Measurements from ENCODE around the gene ADRM1.

Gene ADRM1

DNA sequence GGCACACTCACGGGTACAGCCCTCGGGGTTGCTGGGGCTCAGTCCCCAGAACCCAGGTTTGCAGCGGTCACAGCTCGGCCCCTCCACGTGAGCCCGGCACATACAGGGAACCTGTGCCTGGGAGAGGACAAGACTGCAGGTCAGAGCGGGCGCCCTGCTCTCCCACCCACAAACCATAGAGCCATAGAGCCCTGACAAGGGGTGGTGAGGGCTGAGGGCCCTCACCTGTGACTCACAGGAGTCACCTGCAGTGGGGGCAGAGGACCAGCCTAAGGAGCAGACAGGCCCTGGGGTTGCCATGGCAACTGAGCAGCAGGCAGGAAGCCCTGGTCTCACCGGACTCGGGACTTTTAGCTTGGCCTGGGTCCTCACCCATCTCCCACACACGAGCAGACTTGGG, 33.5 kb downstream of the ADRM1 start:
- Mint-ChIP-seq H3K4me3 (no peak overlapping the region), H3K36me3 (ENCODE audit: low read depth) (peaks cover 15% of the 10 kb centered on the region), H3K27ac (no peak overlapping the region), H3K9me3 (no peaks in the 10 kb centered on the region), H3K4me1 (no peaks in the 10 kb centered on the region), H3K27me3 (ENCODE audit: low read depth) (no peaks in the 10 kb centered on the region)
- TF ChIP-seq, protein P1, sequence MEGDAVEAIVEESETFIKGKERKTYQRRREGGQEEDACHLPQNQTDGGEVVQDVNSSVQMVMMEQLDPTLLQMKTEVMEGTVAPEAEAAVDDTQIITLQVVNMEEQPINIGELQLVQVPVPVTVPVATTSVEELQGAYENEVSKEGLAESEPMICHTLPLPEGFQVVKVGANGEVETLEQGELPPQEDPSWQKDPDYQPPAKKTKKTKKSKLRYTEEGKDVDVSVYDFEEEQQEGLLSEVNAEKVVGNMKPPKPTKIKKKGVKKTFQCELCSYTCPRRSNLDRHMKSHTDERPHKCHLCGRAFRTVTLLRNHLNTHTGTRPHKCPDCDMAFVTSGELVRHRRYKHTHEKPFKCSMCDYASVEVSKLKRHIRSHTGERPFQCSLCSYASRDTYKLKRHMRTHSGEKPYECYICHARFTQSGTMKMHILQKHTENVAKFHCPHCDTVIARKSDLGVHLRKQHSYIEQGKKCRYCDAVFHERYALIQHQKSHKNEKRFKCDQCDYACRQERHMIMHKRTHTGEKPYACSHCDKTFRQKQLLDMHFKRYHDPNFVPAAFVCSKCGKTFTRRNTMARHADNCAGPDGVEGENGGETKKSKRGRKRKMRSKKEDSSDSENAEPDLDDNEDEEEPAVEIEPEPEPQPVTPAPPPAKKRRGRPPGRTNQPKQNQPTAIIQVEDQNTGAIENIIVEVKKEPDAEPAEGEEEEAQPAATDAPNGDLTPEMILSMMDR (IDR thresholded peaks at IDR 0.05; ENCODE audit: unreplicated experiment in 3 of 3) = no peak

DNA sequence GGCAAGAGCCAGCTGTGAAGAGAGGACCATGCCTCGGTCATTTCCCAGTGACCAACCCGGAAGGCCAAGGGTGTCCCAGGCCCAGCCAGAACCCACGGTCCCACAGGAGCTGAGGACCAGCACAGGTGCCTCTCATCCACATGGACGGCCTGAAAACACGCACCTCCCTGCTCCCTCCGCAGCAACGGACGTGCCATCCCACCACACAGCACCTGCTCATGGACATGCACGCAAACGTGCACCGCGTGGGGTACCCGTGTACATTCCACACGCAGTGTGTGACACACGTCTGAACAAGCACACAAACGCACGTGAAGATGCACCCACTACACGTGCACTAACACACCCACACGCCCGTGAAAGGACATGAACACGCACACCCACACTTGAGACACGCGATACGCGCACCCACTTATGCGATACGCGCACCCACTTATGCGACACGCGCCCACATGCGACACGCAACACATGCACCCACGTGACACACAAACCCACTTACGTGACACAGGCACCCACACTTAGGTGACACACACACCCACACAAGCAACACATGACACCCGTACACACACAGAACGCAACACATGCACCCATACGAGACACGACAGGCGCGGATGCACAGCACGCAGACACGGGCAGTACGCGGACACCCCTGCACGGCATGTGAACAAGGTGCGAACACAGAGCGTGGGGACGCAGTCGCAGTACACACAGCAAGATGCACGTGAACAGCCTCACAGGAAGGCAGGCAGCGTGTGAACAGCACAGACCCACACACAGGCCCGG, 34.2 kb downstream of the ADRM1 start:
- TF ChIP-seq, protein P1 (IDR thresholded peaks at IDR 0.05; ENCODE audit: unreplicated experiment in 3 of 3) = no peak
- Mint-ChIP-seq H3K27ac (no peak overlapping the region), H3K4me1 (no peaks in the 10 kb centered on the region), H3K4me3 (no peak overlapping the region), H3K9me3 (no peaks in the 10 kb centered on the region), H3K27me3 (ENCODE audit: low read depth) (no peaks in the 10 kb centered on the region), H3K36me3 (ENCODE audit: low read depth) (peaks cover 20% of the 10 kb centered on the region)

DNA sequence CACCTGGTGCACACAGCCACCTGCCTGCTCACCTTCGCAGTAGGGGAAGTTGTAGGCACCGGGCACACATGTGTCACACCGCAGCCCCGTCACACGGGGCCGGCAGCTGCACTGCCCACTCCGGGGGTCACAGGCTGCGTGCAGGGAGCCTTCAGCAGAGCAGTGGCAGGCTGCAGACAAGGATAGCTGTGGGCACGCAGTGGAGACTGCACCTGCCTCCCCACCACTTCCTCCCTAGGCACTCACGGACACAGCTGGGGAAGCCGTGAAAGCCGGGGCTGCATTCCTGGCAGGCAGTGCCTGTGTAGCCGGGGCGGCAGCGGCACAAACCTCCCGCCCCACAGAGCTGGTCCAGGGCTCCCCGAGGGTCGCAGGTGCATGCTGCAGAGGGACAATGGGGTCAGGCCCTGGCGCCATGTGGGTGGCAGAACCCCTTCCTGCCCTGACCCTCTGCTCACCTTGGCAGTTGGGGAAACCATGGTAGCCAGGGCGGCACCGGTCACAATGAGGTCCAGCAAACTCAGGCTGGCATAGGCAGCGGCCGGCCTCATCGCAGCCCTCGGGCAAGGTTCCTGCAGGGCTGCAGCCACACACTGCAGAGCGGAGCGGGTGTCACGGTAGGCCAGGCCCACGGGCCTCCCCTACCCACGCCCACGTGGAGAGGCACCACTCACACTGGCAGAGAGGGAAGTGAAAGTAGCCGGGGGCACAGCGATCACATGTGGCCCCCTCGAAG, 34.9 kb downstream of the ADRM1 start:
- no peaks in the 10 kb centered on the region for H3K27me3 Mint-ChIP-seq (ENCODE audit: low read depth)
- no peaks in the 10 kb centered on the region for H3K9me3 Mint-ChIP-seq
- TF ChIP-seq, protein P1 (IDR thresholded peaks at IDR 0.05; ENCODE audit: unreplicated experiment in 3 of 3) = no peak
- H3K36me3 Mint-ChIP-seq (ENCODE audit: low read depth) = peaks cover 22% of the 10 kb centered on the region
- H3K27ac Mint-ChIP-seq = no peak overlapping the region
- no peaks in the 10 kb centered on the region for H3K4me1 Mint-ChIP-seq
- H3K4me3 Mint-ChIP-seq = no peak overlapping the region

DNA sequence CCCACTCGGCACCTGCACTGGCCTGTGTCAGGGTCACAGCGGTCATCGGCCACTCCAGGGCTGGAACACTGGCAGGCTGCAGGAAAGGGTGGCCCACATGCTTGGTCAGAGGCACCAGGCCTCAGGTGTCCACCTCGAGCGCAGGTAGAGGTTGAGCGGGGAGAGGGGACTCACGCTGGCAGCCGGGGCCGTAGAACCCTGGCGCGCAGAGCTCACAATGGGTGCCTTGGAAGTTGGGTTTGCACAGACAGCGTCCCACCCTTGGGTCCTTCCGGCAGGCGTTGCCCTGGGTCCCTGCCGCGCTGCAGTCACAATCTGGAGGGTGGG, 35.5 kb downstream of the ADRM1 start:
- Mint-ChIP-seq H3K9me3 (no peaks in the 10 kb centered on the region), H3K4me3 (no peak overlapping the region), H3K27ac (no peak overlapping the region)

DNA sequence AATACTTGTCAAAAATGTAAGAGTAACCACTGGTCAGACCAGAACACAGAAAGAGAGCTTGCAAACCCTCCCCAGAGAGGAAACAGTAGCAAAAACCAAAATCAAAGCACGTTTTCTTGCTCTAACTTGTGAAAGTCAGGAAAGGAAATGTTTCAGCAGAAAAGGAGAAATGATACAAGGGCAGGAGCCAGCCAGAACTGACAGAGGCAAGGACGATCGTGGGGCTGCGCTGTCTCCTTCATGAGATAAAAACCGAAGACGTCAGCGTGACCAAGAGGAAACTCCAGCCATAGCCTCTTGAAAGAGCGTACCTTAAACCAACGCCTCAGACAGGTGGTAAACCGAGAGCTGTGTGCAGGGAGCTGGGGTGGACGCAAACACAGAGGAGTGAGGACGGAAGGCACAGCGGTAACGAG, 36.9 kb downstream of the ADRM1 start:
- H3K27ac Mint-ChIP-seq = no peak overlapping the region
- H3K9me3 Mint-ChIP-seq = no peaks in the 10 kb centered on the region
- TF ChIP-seq, protein P1 (IDR thresholded peaks at IDR 0.05; ENCODE audit: unreplicated experiment in 3 of 3) = no peak
- no peak overlapping the region for H3K4me3 Mint-ChIP-seq
- no peaks in the 10 kb centered on the region for H3K27me3 Mint-ChIP-seq (ENCODE audit: low read depth)
- no peaks in the 10 kb centered on the region for H3K4me1 Mint-ChIP-seq
- peaks cover 34% of the 10 kb centered on the region for H3K36me3 Mint-ChIP-seq (ENCODE audit: low read depth)

More for the DNA sequence above, 35.5 kb downstream of the ADRM1 start:
- Mint-ChIP-seq H3K4me1 (no peaks in the 10 kb centered on the region), H3K27me3 (ENCODE audit: low read depth) (no peaks in the 10 kb centered on the region), H3K36me3 (ENCODE audit: low read depth) (peaks cover 27% of the 10 kb centered on the region)
- TF ChIP-seq, protein P1 (IDR thresholded peaks at IDR 0.05; ENCODE audit: unreplicated experiment in 3 of 3) = no peak

Measured in nephron (organoid).